Measurements from ENCODE around the gene PTPN2. TPM values are rescaled to one million over a fixed set of nuclear protein-coding genes. Genes with fewer than 3 reads are reported as not detected.

Gene PTPN2
- total RNA-seq, 1 donor from 2014 or later = 31.4 TPM

- Mint-ChIP-seq H3K4me3 (no peak overlapping the region), H3K36me3 (peaks cover 18% of the 10 kb centered on the region), H3K27ac (no peak overlapping the region), H3K4me1 (ENCODE audit: unreplicated experiment) (peaks cover 6% of the 10 kb centered on the region), H3K9me3 (no peaks in the 10 kb centered on the region), H3K27me3 (no peaks in the 10 kb centered on the region)
- no peak for DNase-seq (ENCODE audit: extremely low spot score, unreplicated experiment)
- TF ChIP-seq CTCF (conservative IDR thresholded peaks at IDR 0.05) = no peak
These were observed 39.6 kb downstream of the PTPN2 start for GRCh38 chr18:12844391-12844790.

- no peak for TF ChIP-seq CTCF (conservative IDR thresholded peaks at IDR 0.05)
- H3K9me3 Mint-ChIP-seq = no peaks in the 10 kb centered on the region
These were observed 40.4 kb downstream of the PTPN2 start for GRCh38 chr18:12843420-12844350.

GRCh38 chr18:12842459-12843380 is 41.3 kb downstream of the PTPN2 start:
- Mint-ChIP-seq H3K4me3 (no peak overlapping the region), H3K4me1 (ENCODE audit: unreplicated experiment) (peaks cover 18% of the 10 kb centered on the region), H3K27ac (peak overlapping the region; percentile 54), H3K9me3 (no peaks in the 10 kb centered on the region), H3K27me3 (no peaks in the 10 kb centered on the region), H3K36me3 (peaks cover 10% of the 10 kb centered on the region)
- no peak for DNase-seq (ENCODE audit: extremely low spot score, unreplicated experiment)
- TF ChIP-seq CTCF (conservative IDR thresholded peaks at IDR 0.05) = no peak

More at GRCh38 chr18:12843420-12844350, 40.4 kb downstream of the PTPN2 start:
- Mint-ChIP-seq H3K4me1 (ENCODE audit: unreplicated experiment) (peaks cover 11% of the 10 kb centered on the region), H3K27me3 (no peaks in the 10 kb centered on the region), H3K36me3 (peaks cover 14% of the 10 kb centered on the region), H3K27ac (peak overlapping the region; percentile 5), H3K4me3 (no peak overlapping the region)
- no peak for DNase-seq (ENCODE audit: extremely low spot score, unreplicated experiment)

GRCh38 chr18:12841070-12841469 is 43.0 kb downstream of the PTPN2 start:
- peaks cover 10% of the 10 kb centered on the region for H3K36me3 Mint-ChIP-seq
- H3K4me3 Mint-ChIP-seq = no peak overlapping the region
- no peaks in the 10 kb centered on the region for H3K27me3 Mint-ChIP-seq
- no peak for DNase-seq (ENCODE audit: extremely low spot score, unreplicated experiment)
- no peak for TF ChIP-seq CTCF (conservative IDR thresholded peaks at IDR 0.05)
- no peaks in the 10 kb centered on the region for H3K9me3 Mint-ChIP-seq
- H3K27ac Mint-ChIP-seq = no peak overlapping the region
- H3K4me1 Mint-ChIP-seq (ENCODE audit: unreplicated experiment) = peaks cover 18% of the 10 kb centered on the region

GRCh38 chr18:12840382-12840781 is 43.7 kb downstream of the PTPN2 start:
- Mint-ChIP-seq H3K27ac (no peak overlapping the region), H3K36me3 (peaks cover 10% of the 10 kb centered on the region), H3K4me3 (no peak overlapping the region), H3K4me1 (ENCODE audit: unreplicated experiment) (peaks cover 18% of the 10 kb centered on the region), H3K27me3 (no peaks in the 10 kb centered on the region), H3K9me3 (no peaks in the 10 kb centered on the region)
- DNase-seq (ENCODE audit: extremely low spot score, unreplicated experiment) = no peak
- no peak for TF ChIP-seq CTCF (conservative IDR thresholded peaks at IDR 0.05)
